ENCODE measurements around the gene CSE1L.

The CSE1L gene

GRCh38 chr20:49112596-49113274 is 66.6 kb downstream of the CSE1L start (continued):
- no peak for TF ChIP-seq AEBP2 (tag by site-specific recombination; IDR thresholded peaks at IDR 0.05; ENCODE audit: borderline replicate concordance)
- no peak for TF ChIP-seq ZNF223 (tag by site-specific recombination; IDR thresholded peaks at IDR 0.05)

GRCh38 chr20:49115564-49115963 is 69.5 kb downstream of the CSE1L start:
- CTCF ChIA-PET: no interaction called here

GRCh38 chr20:49118307-49118706 is 72.2 kb downstream of the CSE1L start:
- no peaks in the 10 kb centered on the region for H3K4me1 ChIP-seq (ENCODE audit: control insufficient read depth, insufficient read depth, low read length)
- no peak for TF ChIP-seq ZNF311 (tag by site-specific recombination; IDR thresholded peaks at IDR 0.05; ENCODE audit: borderline replicate concordance)
- TF ChIP-seq ZNF426 (tag by site-specific recombination; IDR thresholded peaks at IDR 0.05): no peak
- TF ChIP-seq ZBTB20 (tag by site-specific recombination; IDR thresholded peaks at IDR 0.05): no peak
- no peak for TF ChIP-seq ZNF423 (tag by site-specific recombination; IDR thresholded peaks at IDR 0.05)
- TF ChIP-seq ZNF707 (tag by site-specific recombination; IDR thresholded peaks at IDR 0.05): no peak
- TF ChIP-seq GFI1B (tag by site-specific recombination; IDR thresholded peaks at IDR 0.05): no peak
- no peak for TF ChIP-seq ZNF776 (tag by site-specific recombination; IDR thresholded peaks at IDR 0.05; ENCODE audit: borderline replicate concordance)
- no peak for TF ChIP-seq ZNF791 (tag by site-specific recombination; IDR thresholded peaks at IDR 0.05)
- no peak for TF ChIP-seq ZNF26 (tag by site-specific recombination; IDR thresholded peaks at IDR 0.05)
- ChIA-PET POLR2A (no interaction called here), CTCF (no interaction called here)
- H3K4me3 ChIP-seq (ENCODE audit: low read depth, low read length): no peak overlapping the region
- H3K27ac ChIP-seq (ENCODE audit: extremely low read depth, low read depth, low read length): no peak overlapping the region
- H3K36me3 ChIP-seq (ENCODE audit: control insufficient read depth in 2 of 2, insufficient read depth in 1 of 2, low read length in 2 of 2): peaks cover 30 to 95% of the 10 kb centered on the region in 2 experiments; a peak in 2 of 3 replicates
- no peaks in the 10 kb centered on the region for H3K9me3 ChIP-seq (ENCODE audit: control insufficient read depth, insufficient read depth, low read depth, low read length)

More at GRCh38 chr20:49115564-49115963, 69.5 kb downstream of the CSE1L start:
- Histone ChIP-seq H3K27ac (ENCODE audit: extremely low read depth, low read depth, low read length) (no peak overlapping the region), H3K36me3 (ENCODE audit: control insufficient read depth in 2 of 2, insufficient read depth in 1 of 2, low read length in 2 of 2) (peaks cover 20 to 84% of the 10 kb centered on the region in 2 experiments; a peak in 2 of 3 replicates), H3K9me3 (ENCODE audit: control insufficient read depth, insufficient read depth, low read depth, low read length) (no peaks in the 10 kb centered on the region), H3K4me3 (ENCODE audit: low read depth, low read length) (no peak overlapping the region), H3K4me1 (ENCODE audit: control insufficient read depth, insufficient read depth, low read length) (no peaks in the 10 kb centered on the region)
- TF ChIP-seq ZBTB8A (tag by site-specific recombination; IDR thresholded peaks at IDR 0.05) (no peak), SCRT2 (tag by site-specific recombination; IDR thresholded peaks at IDR 0.05) (0 out of 2 replicates have a peak, but pooled peaks have one; percentile 27), ZNF354C (tag by site-specific recombination; IDR thresholded peaks at IDR 0.05; ENCODE audit: borderline replicate concordance, low read depth) (no peak), ZSCAN16 (tag by site-specific recombination; IDR thresholded peaks at IDR 0.05) (no peak), ZBTB49 (tag by site-specific recombination; IDR thresholded peaks at IDR 0.05; ENCODE audit: low read depth) (no peak), ZNF654 (tag by site-specific recombination; IDR thresholded peaks at IDR 0.05; ENCODE audit: low read depth) (peak; percentile 9; the same call in 1 of the 2 replicates)
- POLR2A ChIA-PET: no interaction called here

Data from HEK293 (cell line).